HG02885 (cell line): ENCODE data around the gene DUSP9.

ENCODE experiments used
- ATAC-seq: cut with Tn5 transposase; IDR thresholded peaks from one replicate; pipeline ENCODE4 v1.9.1; 2021; ENCODE audit warnings: mild to moderate bottlenecking; ENCODE audit not compliant: unreplicated experiment, poor library complexity

The DUSP9 gene

GRCh38 chrX:153620576-153620975, 26.4 kb upstream of the DUSP9 start:
- ATAC-seq: no peak

GRCh38 chrX:153621949-153622598, 24.9 kb upstream of the DUSP9 start:
- ATAC-seq: no peak

- no peak for ATAC-seq
Measured at GRCh38 chrX:153622661-153623309, 24.2 kb upstream of the DUSP9 start.

GRCh38 chrX:153623310-153624029, 23.5 kb upstream of the DUSP9 start:
- no peak for ATAC-seq

- no peak for ATAC-seq
Measured at GRCh38 chrX:153624196-153625091, 22.6 kb upstream of the DUSP9 start.

- no peak for ATAC-seq
Measured at GRCh38 chrX:153625271-153626024, 21.6 kb upstream of the DUSP9 start.

- ATAC-seq: no peak
Measured at GRCh38 chrX:153626025-153626633, 20.9 kb upstream of the DUSP9 start.

GRCh38 chrX:153626863-153627674, 19.9 kb upstream of the DUSP9 start:
- no peak for ATAC-seq

- ATAC-seq: no peak
Measured at GRCh38 chrX:153627675-153628111, 19.3 kb upstream of the DUSP9 start.

- ATAC-seq: no peak
Measured at GRCh38 chrX:153628129-153628528, 18.9 kb upstream of the DUSP9 start.

GRCh38 chrX:153628665-153629064, 18.3 kb upstream of the DUSP9 start:
- ATAC-seq: no peak

GRCh38 chrX:153631346-153631745, 15.7 kb upstream of the DUSP9 start:
- ATAC-seq: no peak

- no peak for ATAC-seq
Measured at GRCh38 chrX:153631907-153632594, 15.0 kb upstream of the DUSP9 start.

GRCh38 chrX:153632595-153632946, 14.4 kb upstream of the DUSP9 start:
- ATAC-seq: no peak

GRCh38 chrX:153633048-153633447, 14.0 kb upstream of the DUSP9 start:
- no peak for ATAC-seq

- ATAC-seq: no peak
Measured at GRCh38 chrX:153633607-153634180, 13.3 kb upstream of the DUSP9 start.

- ATAC-seq: no peak
Measured at GRCh38 chrX:153634236-153634635, 12.8 kb upstream of the DUSP9 start.

- no peak for ATAC-seq
Measured at GRCh38 chrX:153634832-153635231, 12.2 kb upstream of the DUSP9 start.
